Calu3 (cell line): ENCODE results near the gene RTKN2. TPM values are rescaled to one million over a fixed set of nuclear protein-coding genes. Genes with fewer than 3 reads are reported as not detected.

Source experiments
- BruUV-seq: library from RNA; stranded (reverse); fragments of 400-500 nt; replicated peaks from 2 replicates; lab custom pipeline; 2021; lab: Mats Ljungman, UMichigan
- CTCF ChIA-PET: fragments of 300-600 bp; sonication (Branson Sonifier 250); formaldehyde crosslinking; loops from one replicate; lab custom pipeline; 2022; ENCODE audit warnings: antibody characterized with exemption; lab: Charles Lee
- DNase-seq: peaks from one replicate; pipeline ENCODE4 v3.0.0; 2022
- H3K27ac Mint-ChIP-seq: one replicate; pipeline ENCODE4 v1.8.0; 2022; ENCODE audit warnings: mixed read lengths; ENCODE audit not compliant: unreplicated experiment
- H3K27me3 Mint-ChIP-seq: one replicate; pipeline ENCODE4 v1.8.0; 2022; ENCODE audit warnings: mixed read lengths; ENCODE audit not compliant: unreplicated experiment
- H3K36me3 Mint-ChIP-seq: one replicate; pipeline ENCODE4 v1.8.0; 2022; ENCODE audit warnings: mild to moderate bottlenecking, moderate library complexity, mixed read lengths; ENCODE audit not compliant: insufficient read depth, unreplicated experiment
- H3K4me1 Mint-ChIP-seq: one replicate; pipeline ENCODE4 v1.8.0; 2022; ENCODE audit warnings: mild to moderate bottlenecking, low read depth, mixed read lengths; ENCODE audit not compliant: unreplicated experiment
- H3K4me3 Mint-ChIP-seq: one replicate; pipeline ENCODE4 v1.8.0; 2022; ENCODE audit warnings: mild to moderate bottlenecking, low read depth, moderate library complexity, mixed read lengths; ENCODE audit not compliant: unreplicated experiment
- H3K9me3 Mint-ChIP-seq: one replicate; pipeline ENCODE4 v1.8.0; 2022; ENCODE audit warnings: low read depth, mixed read lengths; ENCODE audit not compliant: unreplicated experiment
- CTCF ChIP-seq: fragments of 200-600 bp; IDR thresholded peaks from one replicate; pipeline ENCODE4 v1.8.0; 2022; ENCODE audit warnings: antibody characterized with exemption; ENCODE audit not compliant: unreplicated experiment
- intact Hi-C: fragments of 100-400 bp; cut with micrococcal nuclease; formaldehyde crosslinking; loops from one replicate; pipeline ENCODE4 v1.10.0; 2022; ENCODE audit not compliant: unreplicated experiment
- total RNA-seq: library from RNA; stranded (reverse); gene quantifications from 2 replicates; pipeline ENCODE4 v1.2.3, GENCODE V29; 2022

Gene RTKN2
- total RNA-seq, 1 experiment from 2014 or later = 26.7 TPM

- H3K9me3 Mint-ChIP-seq = no peaks in the 10 kb centered on the region
- H3K27me3 Mint-ChIP-seq = no peaks in the 10 kb centered on the region
- no peaks in the 10 kb centered on the region for H3K36me3 Mint-ChIP-seq
- no TSS peak for BruUV-seq
- no peak overlapping the region for H3K27ac Mint-ChIP-seq
- no peak overlapping the region for H3K4me3 Mint-ChIP-seq
- CTCF ChIA-PET = interaction anchor here (0.6 kb wide), 1 partner anchor 111 kb away, joined by 4 read pairs; no protein-coding TSS in a partner anchor
- no peaks in the 10 kb centered on the region for H3K4me1 Mint-ChIP-seq
- intact Hi-C loops = no loop called here
- DNase-seq = no peak
- no peak for TF ChIP-seq CTCF
Observed at GRCh38 chr10:62307635-62308034, 39.0 kb upstream of the RTKN2 start.

GRCh38 chr10:62306663-62307062, 38.0 kb upstream of the RTKN2 start:
- no peak overlapping the region for H3K4me3 Mint-ChIP-seq
- H3K36me3 Mint-ChIP-seq = no peaks in the 10 kb centered on the region

GRCh38 chr10:62305813-62306212, 37.2 kb upstream of the RTKN2 start:
- Mint-ChIP-seq H3K27ac (no peak overlapping the region), H3K9me3 (no peaks in the 10 kb centered on the region), H3K4me1 (no peaks in the 10 kb centered on the region), H3K27me3 (no peaks in the 10 kb centered on the region), H3K4me3 (no peak overlapping the region), H3K36me3 (no peaks in the 10 kb centered on the region)
- intact Hi-C loops = no loop called here
- no peak for TF ChIP-seq CTCF
- BruUV-seq = no TSS peak
- CTCF ChIA-PET = no interaction called here
- DNase-seq = no peak

More at GRCh38 chr10:62306663-62307062, 38.0 kb upstream of the RTKN2 start:
- no peak overlapping the region for H3K27ac Mint-ChIP-seq
- BruUV-seq = no TSS peak
- no peak for DNase-seq
- CTCF ChIA-PET = no interaction called here
- no peaks in the 10 kb centered on the region for H3K4me1 Mint-ChIP-seq
- H3K27me3 Mint-ChIP-seq = no peaks in the 10 kb centered on the region
- intact Hi-C loops = no loop called here
- no peak for TF ChIP-seq CTCF
- no peaks in the 10 kb centered on the region for H3K9me3 Mint-ChIP-seq

- BruUV-seq = no TSS peak
- CTCF ChIA-PET = no interaction called here
- DNase-seq = no peak
- no peaks in the 10 kb centered on the region for H3K27me3 Mint-ChIP-seq
- no peak for TF ChIP-seq CTCF
- H3K4me3 Mint-ChIP-seq = no peak overlapping the region
- H3K4me1 Mint-ChIP-seq = no peaks in the 10 kb centered on the region
- intact Hi-C loops = no loop called here
- no peaks in the 10 kb centered on the region for H3K36me3 Mint-ChIP-seq
- H3K9me3 Mint-ChIP-seq = no peaks in the 10 kb centered on the region
- H3K27ac Mint-ChIP-seq = no peak overlapping the region
Observed at GRCh38 chr10:62303922-62304321, 35.3 kb upstream of the RTKN2 start.
